Left kidney (tissue), 2 donors: ENCODE data around the gene SYN1. TPM values are rescaled to one million over a fixed set of nuclear protein-coding genes. Genes with fewer than 3 reads are reported as not detected.
A peak's percentile ranks its signal among the peaks of the same experiment; 100 is the strongest.

ENCODE experiments used
- DNase-seq: peaks from one replicate; pipeline ENCODE4 v3.0.0-alpha.2; 2013
- polyA plus RNA-seq: library from polyadenylated mRNA; unstranded; fragments of 120-200 nt; gene quantifications from one replicate; pipeline ENCODE4 v1.2.1, GENCODE V29; 2013; ENCODE audit not compliant: insufficient read length

Gene SYN1
- polyA plus RNA-seq, 1 donor: 6.5 TPM

DNA sequence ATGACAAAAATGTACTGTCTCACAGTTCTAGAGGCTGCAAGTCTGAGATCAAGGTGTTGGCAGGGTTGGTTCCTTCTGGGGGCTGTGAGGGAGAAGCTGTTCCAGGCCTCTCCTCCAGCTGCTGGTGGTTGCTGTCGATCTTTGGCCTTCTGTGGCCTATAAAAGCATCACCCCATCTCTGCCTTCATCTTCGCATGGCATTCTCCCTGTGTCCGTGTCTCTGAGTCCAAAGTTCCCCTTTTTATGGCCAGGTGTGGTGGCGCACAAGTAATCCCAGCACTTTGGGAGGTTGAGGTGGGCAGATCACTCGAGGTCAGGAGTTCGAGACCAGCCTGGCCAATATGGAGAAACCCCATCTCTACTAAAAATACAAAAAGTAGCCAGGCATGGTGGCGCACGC, 90.1 kb downstream of the SYN1 start:
- DNase-seq: no peak

DNA sequence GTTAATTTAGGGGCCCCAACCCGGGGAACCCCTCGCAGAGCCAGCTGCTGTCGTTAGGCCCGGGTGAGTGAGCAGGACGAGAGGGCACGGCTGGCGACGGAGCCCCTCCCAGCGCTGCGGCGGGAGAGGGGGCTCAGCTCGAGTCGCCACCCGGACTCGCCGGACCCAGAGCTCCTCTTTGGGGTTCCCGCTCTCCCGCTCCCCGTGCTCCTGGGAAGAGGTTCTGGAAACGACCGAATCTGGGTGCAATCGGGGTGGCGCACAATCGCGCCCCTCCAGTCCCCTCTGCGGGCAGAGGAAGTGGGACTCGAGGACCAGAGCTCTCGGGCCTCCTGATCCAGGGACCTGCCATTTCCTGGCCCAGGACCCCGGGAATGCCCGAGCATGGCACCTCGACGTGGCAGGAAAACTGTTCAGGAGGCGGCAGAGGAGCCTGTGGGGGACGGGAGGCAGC, 95.9 kb downstream of the SYN1 start:
- no peak for DNase-seq

DNA sequence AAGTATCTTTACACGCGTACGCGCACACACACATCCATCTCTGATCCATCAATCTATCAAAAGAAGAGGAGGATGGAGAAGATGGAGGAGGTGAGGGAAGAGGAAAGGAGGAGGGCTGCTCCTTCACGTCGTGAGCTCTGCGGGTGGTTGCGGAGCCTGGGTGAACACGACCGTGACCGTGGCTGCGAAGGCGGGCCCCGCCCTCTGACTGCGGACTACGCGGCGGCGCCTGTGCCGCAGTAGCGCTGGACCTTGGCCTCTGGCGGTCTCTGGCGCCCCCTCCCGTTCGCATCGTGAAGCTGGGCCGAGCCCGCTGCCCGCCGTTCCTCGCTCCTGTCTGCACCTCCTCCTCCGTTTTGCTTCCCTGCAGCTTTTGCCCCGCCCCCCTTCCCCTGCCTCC, 96.4 kb downstream of the SYN1 start:
- DNase-seq: peak; percentile 71

Other genes starting within 250 kb of the SYN1 start
- gene ZNF157, start 249.3 kb downstream of the SYN1 start, polyA plus RNA-seq: 1.6 TPM
- gene ZNF41, start 136.6 kb downstream of the SYN1 start, polyA plus RNA-seq: 15.4 TPM
- gene ARAF, start 58.7 kb downstream of the SYN1 start, polyA plus RNA-seq: 59.5 TPM
- 73.2 TPM for gene TIMP1, start 37.4 kb downstream of the SYN1 start, polyA plus RNA-seq
- gene CFP, start 10.1 kb upstream of the SYN1 start, polyA plus RNA-seq: 0.85 TPM
- gene ELK1, start 30.7 kb upstream of the SYN1 start, polyA plus RNA-seq: 25.8 TPM
- gene UXT, start 39.3 kb upstream of the SYN1 start, polyA plus RNA-seq: 105 TPM
- gene ZNF81, start 217.0 kb upstream of the SYN1 start, polyA plus RNA-seq: 8.9 TPM